ENCODE measurements around the gene HIP1. TPM values are rescaled to one million over a fixed set of nuclear protein-coding genes. Genes with fewer than 3 reads are reported as not detected.
"Not testable (repeated sequence)": the region's sequence is repeated elsewhere in the genome, so short reads cannot be mapped to it uniquely, and the experiment has no call there.

Gene HIP1
- total RNA-seq, 1 donor from 2014 or later, result 7.9 TPM

DNA sequence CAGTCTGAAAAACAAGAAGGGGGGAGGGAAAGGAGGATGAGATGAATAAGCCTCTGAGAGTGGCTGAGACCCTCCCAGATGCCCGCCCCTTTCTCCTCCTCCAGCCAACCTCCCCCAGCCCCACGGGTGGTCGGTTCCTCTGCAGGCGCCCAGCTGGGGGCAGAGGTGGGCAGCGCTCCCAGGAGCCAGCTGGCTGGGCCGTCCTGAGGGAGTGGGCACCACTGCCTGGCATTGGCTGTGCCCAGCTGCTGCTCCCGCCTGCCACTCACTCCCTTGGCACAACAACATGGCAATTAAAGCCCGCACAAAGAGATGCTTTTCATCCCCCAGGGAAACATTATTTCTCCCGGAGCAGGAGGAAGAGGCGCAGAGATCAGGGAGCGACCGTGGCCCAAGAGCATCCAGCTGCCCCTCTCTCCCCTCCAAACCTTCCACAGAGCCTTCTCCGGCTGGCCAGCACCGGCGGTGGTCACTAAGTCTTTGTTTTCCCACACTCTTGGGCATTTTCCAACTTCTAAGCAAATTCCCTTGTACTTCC, 139.4 kb downstream of the HIP1 start:
- no peak overlapping the region for H3K4me3 Mint-ChIP-seq
- H3K36me3 Mint-ChIP-seq (ENCODE audit: low read depth), result no peaks in the 10 kb centered on the region
- DNase-seq (no peak), ATAC-seq (ENCODE audit: low read depth) (no peak)
- POLR2A ChIA-PET, result interaction anchor here (0.6 kb wide), 1 partner anchor 184 kb away, joined by 4 read pairs; no protein-coding TSS in a partner anchor
- no peaks in the 10 kb centered on the region for H3K9me3 Mint-ChIP-seq
- H3K27ac Mint-ChIP-seq, result no peak overlapping the region
- no peak for TF ChIP-seq CTCF (IDR thresholded peaks at IDR 0.05)
- H3K4me1 Mint-ChIP-seq, result peaks cover 4% of the 10 kb centered on the region
- intact Hi-C loops (cut with micrococcal nuclease), result no loop called here
- H3K27me3 Mint-ChIP-seq, result no peaks in the 10 kb centered on the region
- CTCF ChIA-PET, result no interaction called here

- H3K36me3 Mint-ChIP-seq (ENCODE audit: low read depth), result no peaks in the 10 kb centered on the region
- POLR2A ChIA-PET, result interaction anchor here (0.6 kb wide), 1 partner anchor 72 kb away, joined by 3 read pairs; no protein-coding TSS in a partner anchor
- intact Hi-C loops (cut with micrococcal nuclease), result no loop called here
- H3K9me3 Mint-ChIP-seq, result no peaks in the 10 kb centered on the region
- TF ChIP-seq CTCF (IDR thresholded peaks at IDR 0.05), result no peak
- no peak for ATAC-seq (ENCODE audit: low read depth)
- H3K4me3 Mint-ChIP-seq, result no peak overlapping the region
- no peak for DNase-seq
- H3K27me3 Mint-ChIP-seq, result no peaks in the 10 kb centered on the region
- peaks cover 4% of the 10 kb centered on the region for H3K4me1 Mint-ChIP-seq
- CTCF ChIA-PET, result no interaction called here
- no peak overlapping the region for H3K27ac Mint-ChIP-seq
Observed at GRCh38 chr7:75596727-75597614, 141.8 kb downstream of the HIP1 start.

- Mint-ChIP-seq H3K4me1 (peaks cover 4% of the 10 kb centered on the region), H3K4me3 (no peak overlapping the region), H3K27ac (no peak overlapping the region), H3K9me3 (no peaks in the 10 kb centered on the region), H3K27me3 (no peaks in the 10 kb centered on the region), H3K36me3 (ENCODE audit: low read depth) (peaks cover under 1% of the 10 kb centered on the region)
- TF ChIP-seq CTCF (IDR thresholded peaks at IDR 0.05), result no peak
- CTCF ChIA-PET, result no interaction called here
- no peak for ATAC-seq (ENCODE audit: low read depth)
- POLR2A ChIA-PET, result no interaction called here
- intact Hi-C loops (cut with micrococcal nuclease), result no loop called here
- no peak for DNase-seq
Observed at GRCh38 chr7:75595766-75596165, 143.0 kb downstream of the HIP1 start.

DNA sequence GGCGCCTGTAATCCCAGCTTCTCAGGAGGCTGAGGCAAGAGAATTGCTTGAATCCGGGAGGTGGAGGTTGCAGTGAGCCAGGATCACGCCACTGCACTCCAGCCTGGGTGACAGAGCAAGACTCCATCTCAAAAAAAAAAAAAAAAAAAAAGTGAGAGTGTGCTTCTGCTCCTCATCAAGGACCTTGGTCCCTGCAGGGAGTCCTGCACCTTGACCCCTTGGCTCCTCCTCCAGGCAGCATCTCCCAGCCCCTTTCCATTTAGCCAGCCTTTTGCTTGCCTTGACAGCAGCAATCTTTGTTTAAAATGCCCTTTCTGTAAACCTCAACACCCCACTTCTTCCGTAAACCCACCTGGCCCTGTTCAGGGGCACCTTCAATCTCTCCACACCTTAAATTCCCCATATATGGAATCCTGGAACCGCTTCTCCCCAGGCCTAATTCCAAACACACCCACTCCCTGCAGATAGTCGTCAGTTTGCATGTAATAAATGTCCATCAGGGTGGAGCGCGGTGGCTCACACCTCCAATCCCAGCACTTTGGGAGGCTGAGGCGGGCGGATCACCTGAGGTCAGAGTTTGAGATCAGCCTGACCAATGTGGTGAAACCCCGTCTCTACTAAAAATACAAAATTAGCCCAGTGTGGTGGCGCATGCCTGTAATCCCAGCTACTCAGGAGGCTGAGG, 145.1 kb downstream of the HIP1 start:
- H3K9me3 Mint-ChIP-seq; H3K36me3 Mint-ChIP-seq (ENCODE audit: low read depth); intact Hi-C loops (cut with micrococcal nuclease); DNase-seq; ATAC-seq (ENCODE audit: low read depth); H3K4me1 Mint-ChIP-seq; H3K4me3 Mint-ChIP-seq; CTCF ChIA-PET; POLR2A ChIA-PET; H3K27ac Mint-ChIP-seq; H3K27me3 Mint-ChIP-seq: not testable (repeated sequence)

DNA sequence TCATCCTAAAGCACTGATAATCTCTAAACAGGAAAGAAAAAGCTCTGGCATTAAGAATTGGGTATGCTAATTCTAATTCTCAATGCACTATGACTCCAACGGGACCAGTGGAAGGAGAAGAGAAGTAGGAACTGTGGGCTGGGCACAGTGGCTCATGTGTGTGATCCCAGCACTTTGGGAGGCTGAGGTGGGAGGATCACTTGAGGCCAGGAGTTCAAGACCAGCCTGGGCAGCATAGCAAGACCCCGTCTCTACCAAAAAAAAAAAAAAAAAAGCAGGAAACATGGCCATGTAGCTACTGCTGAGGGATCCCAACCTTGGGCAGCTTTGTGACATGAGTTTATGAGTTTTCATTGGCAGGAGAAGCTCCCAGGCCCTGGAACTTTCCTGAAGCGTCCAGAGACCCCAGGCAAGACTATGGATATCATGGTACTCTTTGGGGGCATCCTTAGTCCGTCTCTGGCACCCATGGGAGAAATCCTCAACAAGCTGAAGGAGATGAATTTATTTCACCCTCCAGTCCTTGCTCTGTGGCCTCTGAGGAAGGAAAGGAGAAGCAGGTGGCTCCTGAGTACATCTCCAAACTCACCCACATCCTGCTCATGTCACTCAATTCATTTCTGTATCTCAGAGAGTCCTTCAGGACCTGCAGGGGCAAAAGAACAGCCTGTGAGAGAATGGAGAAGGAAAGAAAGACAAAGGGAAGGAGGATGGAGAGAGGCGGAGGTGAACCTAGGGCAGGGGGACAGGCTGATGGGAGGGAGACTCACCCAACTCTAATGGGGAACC, 147.1 kb downstream of the HIP1 start:
- H3K27me3 Mint-ChIP-seq, result no peaks in the 10 kb centered on the region
- TF ChIP-seq CTCF (IDR thresholded peaks at IDR 0.05), result no peak
- CTCF ChIA-PET, result no interaction called here
- ATAC-seq (ENCODE audit: low read depth), result no peak
- peaks cover 7% of the 10 kb centered on the region for H3K36me3 Mint-ChIP-seq (ENCODE audit: low read depth)
- peaks cover 3% of the 10 kb centered on the region for H3K9me3 Mint-ChIP-seq
- no peak overlapping the region for H3K4me3 Mint-ChIP-seq
- peaks cover under 1% of the 10 kb centered on the region for H3K4me1 Mint-ChIP-seq
- no peak overlapping the region for H3K27ac Mint-ChIP-seq
- DNase-seq, result no peak
- POLR2A ChIA-PET, result no interaction called here
- intact Hi-C loops (cut with micrococcal nuclease), result no loop called here
